ENCODE data around the gene VPS13C.

Gene VPS13C, protein sequence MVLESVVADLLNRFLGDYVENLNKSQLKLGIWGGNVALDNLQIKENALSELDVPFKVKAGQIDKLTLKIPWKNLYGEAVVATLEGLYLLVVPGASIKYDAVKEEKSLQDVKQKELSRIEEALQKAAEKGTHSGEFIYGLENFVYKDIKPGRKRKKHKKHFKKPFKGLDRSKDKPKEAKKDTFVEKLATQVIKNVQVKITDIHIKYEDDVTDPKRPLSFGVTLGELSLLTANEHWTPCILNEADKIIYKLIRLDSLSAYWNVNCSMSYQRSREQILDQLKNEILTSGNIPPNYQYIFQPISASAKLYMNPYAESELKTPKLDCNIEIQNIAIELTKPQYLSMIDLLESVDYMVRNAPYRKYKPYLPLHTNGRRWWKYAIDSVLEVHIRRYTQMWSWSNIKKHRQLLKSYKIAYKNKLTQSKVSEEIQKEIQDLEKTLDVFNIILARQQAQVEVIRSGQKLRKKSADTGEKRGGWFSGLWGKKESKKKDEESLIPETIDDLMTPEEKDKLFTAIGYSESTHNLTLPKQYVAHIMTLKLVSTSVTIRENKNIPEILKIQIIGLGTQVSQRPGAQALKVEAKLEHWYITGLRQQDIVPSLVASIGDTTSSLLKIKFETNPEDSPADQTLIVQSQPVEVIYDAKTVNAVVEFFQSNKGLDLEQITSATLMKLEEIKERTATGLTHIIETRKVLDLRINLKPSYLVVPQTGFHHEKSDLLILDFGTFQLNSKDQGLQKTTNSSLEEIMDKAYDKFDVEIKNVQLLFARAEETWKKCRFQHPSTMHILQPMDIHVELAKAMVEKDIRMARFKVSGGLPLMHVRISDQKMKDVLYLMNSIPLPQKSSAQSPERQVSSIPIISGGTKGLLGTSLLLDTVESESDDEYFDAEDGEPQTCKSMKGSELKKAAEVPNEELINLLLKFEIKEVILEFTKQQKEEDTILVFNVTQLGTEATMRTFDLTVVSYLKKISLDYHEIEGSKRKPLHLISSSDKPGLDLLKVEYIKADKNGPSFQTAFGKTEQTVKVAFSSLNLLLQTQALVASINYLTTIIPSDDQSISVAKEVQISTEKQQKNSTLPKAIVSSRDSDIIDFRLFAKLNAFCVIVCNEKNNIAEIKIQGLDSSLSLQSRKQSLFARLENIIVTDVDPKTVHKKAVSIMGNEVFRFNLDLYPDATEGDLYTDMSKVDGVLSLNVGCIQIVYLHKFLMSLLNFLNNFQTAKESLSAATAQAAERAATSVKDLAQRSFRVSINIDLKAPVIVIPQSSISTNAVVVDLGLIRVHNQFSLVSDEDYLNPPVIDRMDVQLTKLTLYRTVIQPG (N-terminal part only)

DNA sequence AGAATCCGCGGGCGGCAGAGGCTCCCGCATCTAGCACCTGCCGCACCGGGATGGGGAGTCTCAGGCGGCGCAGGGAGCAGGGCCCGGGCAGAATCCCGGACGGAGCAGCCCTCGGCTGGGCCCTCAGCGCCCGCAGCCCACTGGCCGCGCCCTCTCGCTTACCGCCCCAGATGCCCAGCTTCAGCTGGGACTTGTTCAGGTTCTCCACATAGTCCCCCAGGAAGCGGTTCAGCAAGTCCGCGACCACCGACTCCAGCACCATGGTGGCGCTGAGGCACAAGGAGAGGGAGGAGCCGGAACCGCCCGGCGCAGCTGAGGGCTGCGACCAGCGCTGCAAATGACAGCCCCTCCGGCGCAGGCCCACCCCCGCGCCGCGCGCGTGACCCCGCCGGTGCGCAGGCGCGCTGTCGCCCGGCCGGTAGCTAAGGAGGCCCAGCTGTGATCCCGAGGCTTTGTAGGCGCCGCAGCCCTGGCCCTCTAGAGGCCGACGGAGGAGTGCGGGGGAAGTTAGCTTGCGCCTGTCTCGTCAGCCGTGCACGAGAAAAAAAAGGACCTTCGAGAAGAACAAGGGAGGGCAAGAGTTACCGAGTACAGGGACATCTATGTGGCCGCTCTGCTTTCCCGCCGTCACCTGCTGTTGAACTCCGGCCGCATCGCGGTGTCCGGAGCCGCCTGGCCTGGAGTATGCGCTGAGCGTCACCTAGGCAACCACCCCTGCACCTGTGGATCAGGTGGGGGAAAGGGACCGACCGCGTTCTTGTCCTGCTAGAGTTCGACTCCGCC is at the start of gene VPS13C:
TSS of gene VPS13C (minus strand) at position 335 of the 783 bp plus-strand sequence. CDS start at position 262, 73 bp downstream.
- peak; percentile 92 for DNase-seq (ENCODE audit: low spot score)

DNA sequence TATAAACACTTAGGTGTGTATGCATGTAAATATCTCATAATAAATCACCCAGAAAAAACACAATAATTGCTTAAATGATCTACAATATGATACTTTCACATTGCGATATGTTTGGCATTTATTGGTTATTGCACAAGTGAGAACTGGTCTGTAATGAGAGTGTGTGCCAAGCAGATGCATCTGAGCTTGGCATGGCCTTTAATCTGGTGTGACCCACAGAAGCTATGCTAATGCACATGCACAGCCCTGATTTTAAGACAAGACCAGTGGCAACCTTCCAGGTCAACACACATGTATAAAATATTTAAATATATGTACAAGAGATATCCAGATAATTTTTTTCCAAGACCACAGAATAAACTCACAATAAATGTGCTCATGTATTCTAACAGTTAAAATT is 49.2 kb upstream of the VPS13C start:
- no peak for DNase-seq (ENCODE audit: low spot score)

DNA sequence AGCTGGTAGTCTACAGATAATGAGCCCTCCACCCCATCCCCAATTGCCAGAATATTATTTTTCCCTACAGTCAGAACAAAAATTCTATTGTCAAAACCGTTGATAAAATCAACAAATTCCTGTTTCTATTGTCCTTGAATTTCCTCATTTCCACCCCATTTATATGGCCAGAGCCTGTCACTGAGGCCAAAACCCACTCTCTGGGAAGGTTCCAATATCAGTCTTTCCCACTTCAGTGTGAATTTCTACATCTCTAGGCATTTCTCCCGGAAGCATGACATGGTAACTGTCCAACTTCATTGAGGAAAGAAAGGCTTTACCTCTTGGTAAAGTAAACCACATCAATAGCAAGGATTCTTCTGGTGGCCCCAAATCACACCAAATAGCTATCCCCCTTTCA is 48.2 kb upstream of the VPS13C start:
- DNase-seq (ENCODE audit: low spot score): no peak

DNA sequence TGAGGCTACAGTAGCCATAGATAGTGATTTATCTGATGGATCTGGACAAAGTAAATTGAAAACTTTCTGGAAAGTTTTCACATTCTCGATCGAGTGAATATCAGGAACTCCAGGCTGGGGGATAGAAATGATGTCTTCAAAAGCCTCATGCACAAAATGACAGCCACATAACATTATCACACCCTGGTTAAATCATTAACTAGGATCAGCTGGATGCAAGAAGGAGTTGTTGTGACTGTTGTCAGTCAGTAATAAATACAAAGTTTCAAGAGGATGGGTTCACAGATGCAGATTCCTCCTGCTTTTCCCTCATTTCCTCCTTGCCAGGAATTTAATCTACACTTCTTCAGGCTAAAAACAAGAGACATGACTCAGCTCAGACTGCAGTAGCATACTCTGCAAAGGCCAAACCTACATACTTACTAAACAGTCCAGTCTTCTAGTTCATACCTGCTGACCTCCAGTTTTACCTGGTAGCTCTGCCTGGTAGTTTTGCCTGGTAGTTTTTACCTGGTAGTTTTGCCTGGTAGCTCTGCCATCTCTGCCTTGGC is 47.4 kb upstream of the VPS13C start:
- DNase-seq (ENCODE audit: low spot score): no peak

DNA sequence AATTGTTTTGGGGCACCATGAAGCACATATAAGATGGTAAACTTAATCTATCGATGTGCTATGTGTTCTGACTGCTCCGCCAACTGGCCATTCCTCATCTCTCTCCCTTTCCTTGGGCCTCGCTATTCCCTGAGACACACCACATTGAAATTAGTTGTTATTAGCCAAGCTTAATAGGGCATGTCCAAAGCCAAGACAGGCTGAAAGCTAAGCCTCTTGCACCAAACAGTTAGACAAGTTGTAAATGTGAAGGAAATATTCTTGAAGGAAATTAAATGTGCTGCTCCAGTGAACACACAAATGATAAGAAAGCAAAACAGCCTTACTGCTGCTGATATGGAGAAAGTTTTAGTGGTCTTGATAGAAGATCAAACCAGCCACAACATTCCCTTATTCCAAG is 45.8 kb upstream of the VPS13C start:
- DNase-seq (ENCODE audit: low spot score): no peak

DNA sequence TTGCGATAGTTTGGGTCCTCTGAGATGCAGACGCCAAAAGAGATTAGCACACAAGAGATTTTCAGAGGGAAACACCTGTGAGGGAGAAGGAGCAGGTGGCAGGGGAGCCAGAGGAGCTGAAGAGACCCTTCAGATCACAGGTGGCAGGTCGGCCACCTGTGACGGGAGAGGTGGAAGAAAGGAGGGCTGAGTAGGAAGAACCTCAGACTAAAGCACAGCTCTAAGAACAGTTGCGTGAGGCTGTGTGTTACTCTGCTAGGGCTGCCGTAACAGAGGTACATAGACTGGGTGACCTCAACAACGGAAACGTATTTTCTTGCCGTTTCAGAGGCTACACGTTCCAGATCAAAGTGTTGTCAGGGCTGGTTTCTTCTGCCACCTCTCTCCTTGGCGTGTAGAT is 45.0 kb upstream of the VPS13C start:
- DNase-seq (ENCODE audit: low spot score): no peak

DNA sequence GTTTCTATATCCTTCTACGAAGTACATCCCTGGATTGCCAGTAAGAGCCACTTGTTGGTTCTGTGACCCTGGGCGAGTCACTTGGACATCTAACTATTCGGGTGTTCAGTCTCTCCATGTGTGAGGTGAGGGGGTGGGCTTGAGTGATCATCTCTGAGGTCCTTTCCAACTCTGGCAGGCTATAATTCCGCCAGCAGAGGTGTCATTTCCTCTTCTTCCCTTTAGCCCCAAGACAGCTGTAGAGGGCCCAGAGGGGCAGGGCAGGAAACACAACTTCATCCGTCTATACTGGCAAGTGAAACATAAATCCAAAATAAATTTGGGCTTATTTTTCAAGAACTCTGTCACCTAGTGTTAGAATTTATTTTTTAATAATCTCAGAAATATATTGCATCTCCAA is 44.6 kb upstream of the VPS13C start:
- no peak for DNase-seq (ENCODE audit: low spot score)

DNA sequence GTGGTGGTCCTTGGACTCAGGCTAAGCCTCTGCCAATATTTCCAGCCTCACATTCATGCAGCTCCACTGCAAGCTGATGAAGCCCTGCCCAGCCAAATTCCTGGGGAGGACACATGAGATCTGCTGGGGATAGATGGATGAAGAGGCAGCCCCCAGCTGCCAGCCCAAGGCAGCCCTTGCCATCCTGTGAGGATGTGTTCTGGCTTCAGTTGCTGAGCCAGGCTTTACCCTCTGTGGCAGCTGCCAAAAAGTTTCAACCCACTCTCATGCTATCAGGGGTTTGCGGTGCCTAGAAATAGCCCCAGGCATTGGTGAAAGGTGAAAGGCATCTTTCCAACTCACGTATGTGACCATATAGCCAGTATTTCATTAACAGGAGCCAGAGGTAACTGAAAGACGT is 44.2 kb upstream of the VPS13C start:
- no peak for DNase-seq (ENCODE audit: low spot score)

DNA sequence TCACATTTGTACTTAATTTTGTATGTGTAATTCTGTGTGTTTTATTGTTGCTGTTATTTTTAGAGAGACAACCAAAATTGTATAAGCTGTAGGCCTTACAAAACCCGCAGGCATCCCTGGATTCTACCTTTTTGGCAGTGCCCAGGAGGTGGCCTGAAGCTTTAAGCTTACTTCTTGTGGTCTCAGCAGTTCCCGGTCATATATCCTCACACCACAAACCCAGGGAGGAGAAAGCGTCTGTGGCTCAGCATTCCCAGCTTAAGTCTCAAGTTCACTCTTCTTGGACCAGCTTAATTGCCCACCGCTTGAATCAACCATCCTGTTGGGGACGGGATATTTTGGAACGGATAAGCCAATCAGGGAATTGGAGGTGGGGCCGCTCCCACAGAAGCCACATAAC is 43.2 kb upstream of the VPS13C start:
- DNase-seq (ENCODE audit: low spot score): no peak

DNA sequence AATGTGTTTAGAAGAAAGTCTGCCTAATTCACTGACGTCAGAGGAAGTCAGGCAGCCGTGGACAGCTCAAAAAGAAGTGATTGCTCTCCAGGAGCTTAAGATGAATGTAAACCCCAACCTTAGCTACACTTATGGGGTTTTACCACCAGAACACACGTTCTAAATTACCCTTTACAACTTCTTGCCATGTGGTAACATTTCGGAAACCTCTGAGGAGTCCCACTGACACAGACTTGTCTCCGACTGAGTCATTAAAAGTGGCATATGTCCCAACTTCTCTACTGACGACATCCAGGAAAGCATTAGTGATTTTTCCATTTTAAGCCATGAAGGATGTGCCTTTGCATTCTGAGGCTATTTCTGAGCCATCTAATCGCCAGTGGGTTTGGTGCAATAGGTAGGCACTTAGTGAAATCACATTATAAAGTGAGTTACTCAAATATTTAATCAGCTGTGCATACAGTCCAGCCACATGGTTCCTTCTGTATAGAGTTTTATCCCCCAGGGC is 38.9 kb upstream of the VPS13C start:
- DNase-seq (ENCODE audit: low spot score): no peak

DNA sequence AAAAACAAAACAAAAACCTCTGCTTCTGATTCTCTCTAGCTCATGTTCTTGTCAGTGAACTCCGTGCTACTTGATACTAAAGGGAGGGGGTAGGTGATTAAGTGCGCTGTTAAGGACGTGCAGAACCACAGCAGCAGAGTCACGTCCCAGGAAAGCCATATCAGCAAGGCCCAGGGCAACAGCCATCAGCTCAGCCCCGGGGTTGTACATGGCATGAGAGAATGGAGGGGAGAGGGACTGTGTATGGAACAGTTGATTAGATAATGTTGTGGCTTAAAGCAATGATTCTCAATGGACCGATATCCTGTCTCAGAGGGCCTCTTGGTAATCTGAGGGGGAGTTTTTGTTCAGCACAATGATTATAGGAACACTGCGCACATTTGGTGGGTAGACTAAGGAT is 34.1 kb upstream of the VPS13C start:
- no peak for DNase-seq (ENCODE audit: low spot score)

DNA sequence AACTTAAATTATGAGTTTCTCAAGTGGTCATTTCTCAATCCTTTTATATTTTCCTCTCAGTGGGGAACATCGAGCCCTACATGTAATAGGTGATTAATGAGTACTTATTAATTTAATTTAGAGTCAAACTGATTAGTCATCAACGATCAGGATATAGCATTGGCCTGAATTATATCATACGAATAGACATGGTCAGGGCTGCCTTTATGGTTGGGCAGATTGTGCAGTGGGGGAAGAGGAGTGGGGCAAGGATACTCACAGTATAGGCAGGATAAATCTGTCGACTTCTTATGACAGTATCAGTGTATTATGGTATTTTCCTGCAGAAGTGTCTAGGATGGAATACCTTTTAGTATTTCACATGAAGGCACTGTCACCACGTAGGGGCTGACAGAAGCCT is 33.6 kb upstream of the VPS13C start:
- DNase-seq (ENCODE audit: low spot score): no peak

DNA sequence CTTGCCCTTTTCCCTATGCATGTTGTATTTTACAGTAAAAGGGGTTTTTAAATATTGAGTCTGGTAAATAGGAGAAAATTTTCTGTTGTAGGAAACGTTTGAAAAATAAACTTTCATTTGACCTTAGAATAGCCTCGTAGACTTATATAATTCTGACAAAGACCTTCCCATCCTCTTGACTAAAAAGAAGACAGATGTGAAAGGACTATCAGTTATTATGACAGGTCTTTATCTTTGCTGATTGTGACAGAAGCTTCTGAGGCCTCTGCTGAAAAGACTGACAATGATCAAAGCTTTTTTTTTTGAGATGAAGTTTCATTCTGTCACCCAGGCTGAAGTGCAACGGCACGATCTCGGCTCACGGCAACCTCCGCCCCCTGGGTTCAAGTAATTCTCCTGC is 30.7 kb upstream of the VPS13C start:
- no peak for DNase-seq (ENCODE audit: low spot score)

DNA sequence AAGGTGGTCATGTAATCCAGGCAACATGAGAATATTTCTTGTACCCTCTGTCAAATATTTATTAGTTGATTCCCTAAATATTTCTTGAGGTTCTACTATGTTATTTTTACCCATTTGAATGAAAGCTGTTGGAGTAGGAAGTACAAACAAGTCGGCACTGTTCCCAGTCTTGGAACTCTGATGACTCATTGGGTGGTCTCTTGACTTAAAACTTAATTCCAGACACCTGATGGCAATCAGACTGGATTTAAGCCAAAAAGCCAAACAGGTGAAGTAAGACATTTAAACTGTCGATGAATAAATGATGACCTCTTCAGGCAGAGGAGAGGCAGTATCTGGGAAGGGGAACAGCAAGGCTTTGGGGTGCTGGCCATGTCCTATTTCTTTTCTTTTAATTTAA is 29.4 kb upstream of the VPS13C start:
- no peak for DNase-seq (ENCODE audit: low spot score)

DNA sequence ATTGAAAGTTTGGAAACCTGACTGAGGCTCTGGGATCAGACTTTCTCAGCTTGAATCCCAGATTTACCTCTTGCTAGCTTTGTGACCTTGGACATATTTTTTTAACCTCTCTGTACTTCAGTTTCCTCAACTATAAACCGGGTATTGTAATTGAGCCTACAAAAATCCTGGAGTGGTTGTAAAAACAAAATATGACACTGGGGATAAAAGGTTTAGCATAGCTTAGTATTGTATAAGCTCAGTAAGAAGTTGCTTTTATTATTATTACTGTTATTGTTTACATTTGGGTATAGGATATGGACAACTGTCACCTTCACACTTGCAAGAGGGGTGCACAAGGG is 28.1 kb upstream of the VPS13C start:
- no peak for DNase-seq (ENCODE audit: low spot score)

DNA sequence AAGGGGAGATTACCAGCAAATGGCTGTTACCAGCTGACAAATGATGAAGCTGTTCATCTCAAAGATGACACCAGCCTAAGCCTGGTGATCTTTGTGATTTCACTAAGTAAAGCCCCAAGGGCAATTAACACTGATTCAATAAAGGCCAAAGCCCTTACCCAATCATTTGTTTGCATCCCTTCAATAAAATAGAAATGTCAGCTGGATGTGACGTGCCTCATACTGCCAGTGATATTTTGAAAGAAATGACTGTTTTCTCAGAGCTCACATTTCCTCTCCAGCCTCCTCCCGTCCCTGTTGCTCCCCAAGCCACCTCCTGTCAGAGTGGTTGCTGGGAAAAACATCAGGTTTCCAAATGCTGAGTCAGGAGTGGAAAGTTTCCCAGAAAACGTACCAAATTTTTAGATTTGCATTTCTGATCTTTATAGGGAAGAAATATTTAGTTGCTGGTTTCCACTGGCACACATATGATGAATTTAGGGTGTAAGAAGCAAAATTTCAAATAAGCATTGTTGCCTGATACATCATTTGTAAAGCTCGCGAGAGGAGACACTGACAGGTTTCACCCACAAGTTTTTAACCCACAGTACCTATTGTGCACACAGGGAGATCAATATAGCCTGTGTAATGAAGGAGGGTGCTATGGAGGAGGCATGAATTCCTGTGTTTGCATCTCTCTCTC is 27.6 kb upstream of the VPS13C start:
- no peak for DNase-seq (ENCODE audit: low spot score)

DNA sequence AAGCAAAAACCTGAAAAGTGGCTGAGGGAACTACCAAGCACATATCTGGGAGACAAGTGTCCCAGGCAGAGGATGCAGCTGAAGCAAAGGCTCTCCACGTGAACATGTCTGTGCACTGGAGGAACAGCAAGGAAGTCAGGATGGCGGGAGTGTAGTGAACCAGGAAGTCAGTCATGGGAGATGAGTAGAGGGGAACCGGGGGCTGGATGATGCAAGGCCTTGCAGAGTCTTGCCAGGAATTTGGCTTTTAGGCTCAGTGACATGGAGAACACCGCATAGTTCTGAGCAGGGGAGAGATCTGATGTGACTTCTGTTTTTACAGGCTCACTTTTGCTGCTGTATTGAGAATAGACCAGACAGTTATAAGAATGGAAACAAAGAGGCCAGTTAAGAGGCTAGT is 25.5 kb upstream of the VPS13C start:
- DNase-seq (ENCODE audit: low spot score): no peak

DNA sequence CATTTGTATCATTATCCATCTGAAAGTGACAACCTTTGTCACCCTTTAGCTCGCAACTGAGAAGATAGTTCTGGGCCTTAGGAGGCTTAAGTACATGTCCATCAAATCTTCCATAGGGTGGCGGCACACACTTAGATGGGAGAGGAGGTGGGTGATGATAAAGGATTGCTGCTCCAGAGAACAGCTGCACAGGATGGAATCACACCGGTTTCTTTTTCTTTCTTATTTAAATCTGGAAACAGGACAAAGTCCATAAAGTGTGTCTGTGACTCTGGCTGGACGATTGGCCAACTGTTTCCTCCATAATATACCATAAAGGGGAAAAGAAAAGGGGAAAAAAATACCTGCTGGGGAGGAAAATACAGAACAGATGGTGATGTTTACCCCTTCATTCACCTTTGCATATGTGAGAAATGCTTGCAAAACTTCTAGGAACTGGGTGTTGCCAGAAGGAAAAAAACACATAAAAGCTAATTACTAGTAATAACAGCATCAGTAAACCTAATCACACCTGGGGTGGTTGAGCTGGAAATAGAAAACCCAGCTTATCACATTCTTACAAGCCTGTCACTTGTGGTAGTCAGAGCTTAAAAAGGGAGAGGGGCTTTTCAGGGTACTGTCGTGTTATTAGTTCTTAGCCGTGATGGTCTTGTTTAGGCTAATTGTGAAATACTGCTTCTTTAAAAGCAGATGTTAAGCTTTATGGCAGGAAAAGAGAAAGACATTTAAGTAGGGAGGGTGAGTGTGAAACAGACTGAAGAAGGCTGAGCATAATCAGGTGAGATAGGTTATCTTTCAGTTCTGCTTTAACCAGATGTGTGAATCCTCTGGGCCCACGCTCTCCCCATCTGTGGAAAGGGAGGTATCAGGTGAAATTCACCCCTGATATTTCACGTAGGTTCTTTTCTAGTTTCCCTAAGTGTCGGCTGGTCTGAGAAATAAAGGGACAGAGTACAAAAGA is 23.2 kb upstream of the VPS13C start:
- DNase-seq (ENCODE audit: low spot score): no peak

DNA sequence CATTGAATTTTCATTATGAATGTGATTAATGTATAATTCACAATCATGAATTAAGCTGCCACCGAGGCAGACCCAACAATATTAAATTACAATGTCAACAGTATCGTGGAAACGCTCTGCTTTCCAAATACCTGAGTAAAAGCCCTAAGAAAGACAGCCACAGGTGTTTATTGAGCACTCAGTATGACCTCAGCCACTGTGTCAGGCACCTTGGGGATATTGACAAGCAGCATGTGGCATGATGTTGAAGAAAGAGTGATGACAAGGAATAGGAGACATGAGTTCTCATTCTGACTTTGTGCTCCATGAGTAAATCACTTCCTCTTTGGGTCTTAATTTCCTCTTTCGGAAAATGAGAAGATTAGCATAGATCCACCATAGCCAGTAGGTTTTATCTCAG is 19.3 kb upstream of the VPS13C start:
- no peak for DNase-seq (ENCODE audit: low spot score)
